HG02642 (cell line): Measurements from ENCODE around the gene RANGRF.
"Not testable (repeated sequence)": the region's sequence is repeated elsewhere in the genome, so short reads cannot be mapped to it uniquely, and the experiment has no call there.

Experiments used
- ATAC-seq: cut with Tn5 transposase; IDR thresholded peaks from one replicate; pipeline ENCODE4 v1.9.1; 2021; ENCODE audit warnings: mild to moderate bottlenecking; ENCODE audit not compliant: unreplicated experiment, poor library complexity

The RANGRF gene, protein sequence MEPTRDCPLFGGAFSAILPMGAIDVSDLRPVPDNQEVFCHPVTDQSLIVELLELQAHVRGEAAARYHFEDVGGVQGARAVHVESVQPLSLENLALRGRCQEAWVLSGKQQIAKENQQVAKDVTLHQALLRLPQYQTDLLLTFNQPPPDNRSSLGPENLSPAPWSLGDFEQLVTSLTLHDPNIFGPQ

DNA sequence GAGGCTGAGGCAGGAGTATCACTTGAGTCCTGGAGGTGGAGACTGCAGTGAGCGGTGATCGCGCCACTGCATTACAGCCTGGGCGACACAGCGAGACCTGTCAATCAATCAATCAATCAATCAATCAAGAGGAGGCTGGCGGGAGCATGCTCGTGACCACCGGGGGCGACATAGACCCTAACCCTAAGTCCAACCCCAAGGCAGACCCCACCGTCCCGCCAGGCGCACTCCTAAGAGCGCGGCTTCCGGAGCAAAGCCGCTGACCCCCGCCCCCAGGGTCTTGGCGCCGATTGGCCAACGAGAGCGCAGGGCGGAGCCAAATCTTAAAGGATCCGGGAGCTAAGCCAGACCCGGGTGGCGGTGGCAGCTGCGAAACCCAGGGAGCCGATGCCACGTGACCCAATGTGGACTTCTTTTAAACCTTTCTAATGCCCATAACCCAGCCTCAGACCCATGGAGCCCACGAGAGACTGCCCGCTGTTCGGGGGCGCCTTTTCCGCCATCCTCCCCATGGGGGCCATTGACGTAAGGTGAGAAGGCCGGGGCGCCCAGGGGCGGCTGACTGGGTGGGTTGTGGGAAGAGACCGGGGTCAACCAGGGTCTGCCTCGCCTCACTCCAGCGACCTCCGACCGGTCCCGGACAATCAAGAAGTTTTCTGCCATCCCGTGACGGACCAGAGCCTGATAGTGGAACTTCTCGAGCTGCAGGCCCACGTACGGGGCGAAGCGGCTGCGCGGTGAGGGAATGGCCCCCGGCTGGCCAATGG is at the start of gene RANGRF:
Gene RANGRF (plus strand): TSS at position 335 of the 767 bp plus-strand sequence. CDS start 119 bp downstream, at position 454.
- peak; percentile 88 for ATAC-seq

DNA sequence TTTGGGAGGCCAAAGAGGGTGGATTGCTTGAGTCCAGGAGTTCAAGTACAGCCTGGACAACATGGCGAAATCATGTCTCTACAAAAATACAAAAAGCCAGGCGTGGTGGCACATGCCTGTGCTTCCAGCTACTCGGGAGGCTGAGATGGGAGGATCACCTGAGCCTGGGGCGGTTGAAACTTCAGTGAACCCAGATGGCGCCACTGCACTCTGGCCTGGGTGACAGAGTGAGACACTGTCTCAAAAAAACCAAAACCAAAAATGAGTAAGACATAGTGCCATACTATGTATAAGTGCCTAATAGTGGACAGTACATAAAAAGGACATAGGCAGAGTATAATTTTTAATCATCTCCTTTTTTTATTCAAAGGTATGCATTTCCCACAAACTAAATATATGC is 44.6 kb upstream of the RANGRF start:
- no peak for ATAC-seq

DNA sequence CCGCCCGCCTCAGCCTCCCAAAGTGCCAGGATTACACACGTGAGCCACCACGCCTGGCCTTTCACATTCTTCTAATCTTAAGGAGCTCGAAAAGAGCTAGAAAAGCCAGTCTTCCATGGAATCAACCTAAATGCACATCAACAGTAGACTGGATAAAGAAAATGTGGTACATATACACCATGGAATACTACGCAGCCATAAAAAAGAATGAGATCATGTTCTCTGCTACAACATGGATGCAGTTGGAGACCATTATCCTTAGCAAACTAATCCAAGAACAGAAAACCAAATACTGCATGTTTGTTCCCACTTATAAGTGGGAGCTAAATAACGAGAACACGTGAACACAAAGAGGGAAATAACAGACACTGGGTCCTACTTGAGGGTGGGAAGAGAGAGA is 43.7 kb upstream of the RANGRF start:
- no peak for ATAC-seq

DNA sequence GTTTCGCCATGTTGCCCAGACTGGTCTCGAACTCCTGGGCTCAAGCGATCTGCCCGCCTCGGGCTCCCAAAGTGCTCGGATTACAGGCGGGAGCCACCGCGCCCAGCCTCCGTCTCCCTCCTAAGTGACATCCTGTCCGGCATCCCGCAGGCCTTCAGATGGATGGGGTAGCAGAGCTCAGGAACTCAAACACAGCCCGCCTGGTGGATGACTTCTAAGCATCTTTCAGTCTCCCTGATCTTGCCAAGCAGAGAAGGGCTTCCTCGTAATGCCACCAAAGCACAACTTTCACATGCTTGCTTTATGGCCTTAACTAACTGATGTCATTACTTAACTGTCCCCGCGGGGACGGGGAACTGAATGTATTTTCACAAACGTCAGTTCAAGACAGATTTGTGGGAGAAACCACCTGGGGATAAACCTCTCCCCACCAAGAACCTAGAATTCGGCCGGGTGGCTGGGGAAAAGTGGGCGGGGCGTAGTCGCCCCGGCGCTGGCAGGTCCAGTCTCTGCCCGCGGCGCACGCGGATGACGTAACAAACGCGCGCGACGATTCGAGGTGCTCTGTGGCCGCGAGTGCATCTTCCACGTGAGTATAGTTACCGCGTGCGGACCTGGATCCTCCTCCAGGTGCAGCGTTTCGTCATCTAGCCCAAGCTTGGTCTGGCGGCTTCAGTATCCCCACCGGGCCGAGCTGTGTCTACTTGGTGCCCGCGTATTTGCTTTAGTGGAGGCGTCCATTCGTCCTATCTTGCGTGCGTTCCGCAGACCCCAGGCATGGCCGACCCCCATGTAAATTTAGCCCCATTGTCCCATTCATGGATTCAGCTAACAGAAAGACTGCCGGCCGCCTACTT is 39.5 kb upstream of the RANGRF start, which contains the start of gene PFAS:
Gene PFAS (plus strand): TSS at position 539 of the 857 bp plus-strand sequence. CDS start 4,649 bp downstream, outside the sequence.
- ATAC-seq, result peak; percentile 58

DNA sequence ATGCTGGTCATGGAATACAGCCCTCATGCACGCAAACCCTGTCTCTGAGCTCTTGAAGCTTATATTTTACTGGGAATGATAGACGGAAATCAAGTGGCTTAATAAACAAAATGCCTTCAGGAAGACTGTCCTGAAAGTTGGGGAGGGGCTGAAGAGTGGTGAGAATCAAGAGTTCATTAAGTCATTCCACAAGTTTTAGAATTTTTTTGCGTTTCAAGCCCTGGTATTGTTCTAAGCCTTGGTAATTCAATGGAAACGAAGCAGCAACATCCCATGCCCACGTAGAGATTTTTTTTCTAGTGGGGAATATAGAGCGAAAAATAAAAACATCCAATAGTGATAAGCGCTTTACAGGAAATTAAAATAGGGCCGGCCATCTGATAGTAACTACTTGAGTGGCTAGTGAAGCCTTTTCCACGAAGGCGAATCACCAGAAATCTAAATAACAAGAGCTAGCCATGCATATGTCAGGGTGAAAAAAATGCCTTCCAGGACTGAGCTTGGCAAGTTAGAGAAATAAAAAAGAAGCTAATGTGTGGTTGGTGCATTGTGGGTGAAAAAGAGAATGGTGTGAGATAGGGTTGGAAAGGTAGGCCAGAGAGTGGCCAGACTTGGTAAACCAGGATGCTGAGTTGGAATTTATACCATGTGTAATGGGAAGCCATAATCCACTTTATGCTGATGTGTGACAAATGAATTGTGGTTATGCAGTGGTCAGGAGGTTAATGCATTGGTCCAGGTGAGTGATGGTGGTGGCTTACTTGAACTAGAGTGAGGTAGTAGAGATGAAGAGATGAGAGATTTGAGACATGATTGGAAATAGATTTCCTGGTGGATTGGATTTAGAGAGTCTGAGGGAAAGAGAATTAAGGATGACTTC is 38.6 kb upstream of the RANGRF start:
- no peak for ATAC-seq

DNA sequence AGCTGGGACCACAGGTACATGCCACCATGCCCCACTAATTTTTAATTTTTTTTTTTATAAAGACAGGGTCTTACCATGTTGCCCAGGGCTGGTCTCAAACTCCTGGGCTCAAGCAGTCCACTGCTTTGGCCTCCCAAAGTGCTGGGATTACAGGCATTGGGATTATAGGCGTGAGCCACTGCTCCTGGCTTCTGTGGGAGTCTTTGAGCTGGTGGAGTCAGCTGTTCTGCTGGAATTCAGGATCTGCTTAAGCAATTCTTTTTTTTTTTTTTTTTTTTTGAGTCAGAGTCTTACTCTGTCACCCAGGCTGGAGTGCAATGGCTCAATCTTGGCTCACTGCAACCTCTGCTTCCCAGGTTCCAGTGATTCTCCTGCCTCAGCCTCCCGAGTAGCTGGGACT is 37.1 kb upstream of the RANGRF start:
- ATAC-seq, result not testable (repeated sequence)

DNA sequence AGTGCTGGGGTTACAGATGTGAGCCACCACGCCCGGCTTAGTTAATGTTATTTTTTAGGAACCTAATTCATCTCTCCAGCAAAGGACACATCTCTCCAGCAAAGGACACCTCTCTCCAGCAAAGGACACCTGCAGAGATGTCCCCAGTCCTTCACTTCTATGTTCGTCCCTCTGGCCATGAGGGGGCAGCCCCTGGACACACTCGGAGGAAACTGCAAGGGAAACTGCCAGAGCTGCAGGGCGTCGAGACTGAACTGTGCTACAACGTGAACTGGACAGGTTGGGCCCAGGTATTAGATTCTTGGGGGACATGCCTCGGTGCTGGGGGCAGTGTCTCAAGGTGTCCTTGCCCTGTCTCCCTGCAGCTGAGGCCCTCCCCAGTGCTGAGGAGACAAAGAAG is 34.7 kb upstream of the RANGRF start:
- ATAC-seq, result no peak

DNA sequence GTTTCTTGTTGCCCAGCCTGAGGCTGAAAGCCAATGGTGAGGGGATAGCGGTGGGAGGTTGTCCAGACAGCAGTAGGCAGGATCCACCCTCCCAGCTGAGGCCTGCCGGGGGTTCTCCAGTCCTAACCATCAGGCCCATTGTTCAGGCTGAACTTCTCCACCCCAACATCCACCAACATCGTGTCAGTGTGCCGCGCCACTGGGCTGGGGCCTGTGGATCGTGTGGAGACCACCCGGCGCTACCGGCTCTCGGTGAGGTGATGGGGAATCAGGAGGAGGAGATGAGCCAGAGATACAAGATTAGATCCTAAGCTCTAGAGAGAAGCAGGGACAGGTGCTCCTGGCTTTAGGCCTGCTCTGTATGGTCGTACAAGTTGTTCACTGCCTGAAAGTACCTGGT is 33.6 kb upstream of the RANGRF start:
- ATAC-seq, result no peak

DNA sequence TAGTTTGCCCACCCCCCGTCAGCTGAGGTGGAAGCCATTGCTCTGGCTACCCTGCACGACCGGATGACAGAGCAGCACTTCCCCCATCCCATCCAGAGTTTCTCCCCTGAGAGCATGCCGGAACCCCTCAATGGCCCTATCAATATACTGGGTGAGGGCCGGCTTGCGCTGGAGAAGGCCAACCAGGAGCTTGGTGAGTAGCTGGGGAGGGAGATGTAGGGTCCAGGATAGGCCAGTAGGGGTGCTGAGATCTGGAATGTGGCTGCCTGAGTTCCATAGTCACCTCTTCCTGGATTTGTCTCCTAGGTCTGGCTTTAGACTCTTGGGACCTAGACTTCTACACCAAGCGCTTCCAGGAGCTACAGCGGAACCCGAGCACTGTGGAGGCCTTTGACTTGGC is 33.0 kb upstream of the RANGRF start:
- no peak for ATAC-seq

DNA sequence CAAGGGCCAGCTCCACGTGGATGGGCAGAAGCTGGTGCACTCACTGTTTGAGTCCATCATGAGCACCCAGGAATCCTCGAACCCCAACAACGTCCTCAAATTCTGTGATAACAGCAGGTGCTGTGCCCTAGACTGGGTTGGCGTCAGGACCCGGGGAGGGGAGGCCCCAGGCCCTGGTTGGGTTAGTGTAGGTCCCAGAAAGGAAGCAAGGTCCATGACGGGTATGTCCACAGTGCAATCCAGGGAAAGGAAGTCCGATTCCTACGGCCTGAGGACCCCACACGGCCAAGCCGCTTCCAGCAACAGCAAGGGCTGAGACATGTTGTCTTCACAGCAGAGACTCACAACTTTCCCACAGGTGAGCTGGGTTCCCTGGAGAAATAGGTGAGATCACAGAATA is 32.2 kb upstream of the RANGRF start:
- ATAC-seq, result no peak

DNA sequence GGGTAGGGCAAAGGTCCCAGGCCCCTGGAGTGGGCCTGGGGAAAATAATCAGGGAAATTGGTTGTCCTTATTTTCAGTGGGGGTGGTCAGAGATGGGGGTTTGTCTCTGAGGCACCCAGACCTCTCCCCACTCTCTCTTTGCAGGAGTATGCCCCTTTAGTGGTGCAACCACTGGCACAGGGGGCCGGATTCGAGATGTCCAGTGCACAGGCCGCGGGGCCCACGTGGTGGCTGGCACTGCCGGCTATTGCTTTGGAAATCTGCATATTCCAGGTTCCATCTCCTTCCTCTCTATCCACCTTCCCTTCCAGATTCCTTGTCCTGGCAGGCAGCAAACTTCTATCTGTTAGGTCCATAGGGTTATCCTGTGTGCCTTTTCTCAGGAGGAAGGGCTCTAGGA is 31.8 kb upstream of the RANGRF start:
- ATAC-seq, result no peak

DNA sequence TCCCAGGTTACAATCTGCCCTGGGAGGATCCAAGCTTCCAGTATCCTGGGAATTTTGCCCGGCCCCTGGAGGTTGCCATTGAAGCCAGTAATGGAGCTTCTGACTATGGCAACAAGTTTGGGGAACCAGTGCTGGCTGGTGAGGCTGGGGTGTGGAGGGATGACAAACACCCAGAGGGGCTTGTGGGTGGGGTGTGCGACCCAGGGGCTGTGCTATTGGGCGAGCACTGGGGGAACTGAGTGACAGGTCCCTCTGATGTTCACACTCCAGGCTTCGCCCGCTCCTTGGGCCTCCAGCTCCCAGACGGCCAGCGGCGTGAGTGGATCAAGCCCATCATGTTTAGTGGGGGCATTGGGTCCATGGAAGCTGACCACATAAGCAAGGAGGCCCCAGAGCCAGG is 30.7 kb upstream of the RANGRF start:
- no peak for ATAC-seq

DNA sequence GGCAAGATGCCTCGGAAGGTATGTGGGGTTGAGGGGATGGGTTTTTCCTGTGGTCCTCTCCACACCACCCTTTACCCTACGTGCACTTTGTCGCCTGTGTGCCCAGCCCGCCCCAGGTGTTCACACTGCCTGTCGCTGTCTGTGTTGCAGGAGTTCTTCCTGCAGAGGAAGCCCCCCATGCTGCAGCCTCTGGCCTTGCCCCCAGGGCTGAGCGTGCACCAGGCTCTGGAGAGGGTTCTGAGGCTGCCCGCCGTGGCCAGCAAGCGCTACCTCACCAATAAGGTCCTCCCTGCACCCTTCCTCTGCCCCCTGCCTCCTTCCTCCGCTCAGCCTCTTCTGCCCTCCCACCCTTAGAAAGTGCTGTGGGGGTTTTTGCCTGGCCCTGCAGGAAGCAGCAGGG is 24.1 kb upstream of the RANGRF start:
- ATAC-seq, result no peak

DNA sequence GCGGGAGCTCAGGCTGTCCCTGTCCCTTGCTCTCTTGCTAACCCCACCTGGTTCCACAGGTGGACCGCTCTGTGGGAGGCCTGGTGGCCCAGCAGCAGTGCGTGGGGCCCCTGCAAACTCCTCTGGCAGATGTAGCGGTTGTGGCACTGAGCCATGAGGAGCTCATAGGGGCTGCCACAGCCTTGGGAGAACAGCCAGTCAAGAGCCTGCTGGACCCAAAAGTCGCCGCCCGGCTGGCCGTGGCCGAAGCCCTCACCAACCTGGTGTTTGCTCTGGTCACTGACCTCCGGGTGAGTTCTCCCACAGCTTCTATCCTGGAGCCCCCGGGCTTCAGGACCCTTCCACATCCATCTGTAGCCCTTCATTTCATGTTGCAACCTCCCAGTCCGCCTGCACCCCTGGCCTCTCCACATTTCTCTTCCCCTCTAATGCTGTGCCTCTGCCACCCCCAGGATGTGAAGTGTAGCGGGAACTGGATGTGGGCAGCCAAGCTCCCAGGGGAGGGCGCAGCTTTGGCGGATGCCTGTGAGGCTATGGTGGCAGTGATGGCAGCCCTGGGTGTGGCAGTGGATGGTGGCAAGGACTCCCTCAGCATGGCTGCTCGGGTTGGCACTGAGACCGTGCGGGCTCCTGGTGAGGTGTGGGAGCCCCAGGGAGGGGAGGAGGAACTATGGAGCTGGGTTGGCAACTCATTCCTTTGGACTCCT is 23.5 kb upstream of the RANGRF start:
- ATAC-seq, result no peak

DNA sequence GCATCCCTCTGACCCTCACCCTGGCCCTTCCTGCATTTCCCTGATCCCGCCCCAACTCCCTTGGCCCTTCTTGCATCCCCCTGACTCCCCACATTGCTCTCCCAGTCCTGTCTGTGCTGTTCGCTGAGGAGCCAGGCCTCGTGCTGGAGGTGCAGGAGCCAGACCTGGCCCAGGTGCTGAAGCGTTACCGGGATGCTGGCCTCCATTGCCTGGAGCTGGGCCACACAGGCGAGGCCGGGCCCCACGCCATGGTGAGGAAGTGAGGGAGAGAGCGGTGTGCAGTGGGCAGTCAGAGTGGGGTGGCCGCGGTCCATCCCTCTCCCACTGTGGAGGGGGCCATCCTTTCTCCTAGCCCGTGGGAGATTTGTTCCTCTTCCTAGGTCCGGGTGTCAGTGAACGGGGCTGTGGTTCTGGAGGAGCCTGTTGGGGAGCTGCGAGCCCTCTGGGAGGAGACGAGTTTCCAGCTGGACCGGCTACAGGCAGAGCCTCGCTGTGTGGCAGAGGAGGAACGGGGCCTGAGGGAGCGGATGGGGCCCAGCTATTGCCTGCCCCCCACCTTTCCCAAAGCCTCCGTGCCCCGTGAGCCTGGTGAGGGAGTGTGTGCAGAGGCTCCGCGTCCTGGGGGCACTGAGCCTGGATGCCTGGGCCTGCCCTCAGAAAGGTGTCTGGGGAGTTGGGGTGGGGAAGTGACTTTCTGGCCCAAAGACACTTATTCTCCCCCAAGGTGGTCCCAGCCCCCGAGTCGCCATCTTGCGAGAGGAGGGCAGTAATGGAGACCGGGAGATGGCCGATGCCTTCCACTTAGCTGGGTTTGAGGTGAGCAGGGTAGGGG is 21.6 kb upstream of the RANGRF start:
- ATAC-seq, result no peak

DNA sequence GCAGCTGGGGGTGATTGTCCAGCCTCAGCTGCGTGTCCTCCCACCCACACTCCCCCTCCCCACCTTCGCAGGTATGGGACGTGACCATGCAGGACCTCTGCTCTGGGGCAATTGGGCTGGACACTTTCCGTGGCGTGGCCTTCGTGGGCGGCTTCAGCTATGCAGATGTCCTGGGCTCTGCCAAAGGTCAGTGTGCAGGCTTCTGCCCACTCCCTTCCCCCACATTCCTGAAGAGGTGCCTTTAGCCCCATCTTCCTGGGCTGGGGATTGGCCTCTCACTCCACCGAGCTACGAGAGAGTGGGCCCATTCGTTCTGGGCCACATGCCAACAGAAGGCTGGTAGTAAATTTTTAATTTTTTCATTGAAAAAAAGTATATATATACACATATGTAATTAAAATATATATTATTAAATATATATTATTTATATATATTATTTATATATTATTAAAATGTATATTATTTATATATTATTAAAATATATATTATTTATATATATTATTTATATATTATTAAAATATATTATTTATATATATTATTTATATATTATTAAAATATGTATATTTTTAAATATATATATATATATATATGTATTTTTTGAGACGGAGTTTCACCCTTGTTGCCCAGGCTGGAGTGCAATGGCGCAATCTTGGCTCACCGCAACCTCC is 20.9 kb upstream of the RANGRF start:
- no peak for ATAC-seq

DNA sequence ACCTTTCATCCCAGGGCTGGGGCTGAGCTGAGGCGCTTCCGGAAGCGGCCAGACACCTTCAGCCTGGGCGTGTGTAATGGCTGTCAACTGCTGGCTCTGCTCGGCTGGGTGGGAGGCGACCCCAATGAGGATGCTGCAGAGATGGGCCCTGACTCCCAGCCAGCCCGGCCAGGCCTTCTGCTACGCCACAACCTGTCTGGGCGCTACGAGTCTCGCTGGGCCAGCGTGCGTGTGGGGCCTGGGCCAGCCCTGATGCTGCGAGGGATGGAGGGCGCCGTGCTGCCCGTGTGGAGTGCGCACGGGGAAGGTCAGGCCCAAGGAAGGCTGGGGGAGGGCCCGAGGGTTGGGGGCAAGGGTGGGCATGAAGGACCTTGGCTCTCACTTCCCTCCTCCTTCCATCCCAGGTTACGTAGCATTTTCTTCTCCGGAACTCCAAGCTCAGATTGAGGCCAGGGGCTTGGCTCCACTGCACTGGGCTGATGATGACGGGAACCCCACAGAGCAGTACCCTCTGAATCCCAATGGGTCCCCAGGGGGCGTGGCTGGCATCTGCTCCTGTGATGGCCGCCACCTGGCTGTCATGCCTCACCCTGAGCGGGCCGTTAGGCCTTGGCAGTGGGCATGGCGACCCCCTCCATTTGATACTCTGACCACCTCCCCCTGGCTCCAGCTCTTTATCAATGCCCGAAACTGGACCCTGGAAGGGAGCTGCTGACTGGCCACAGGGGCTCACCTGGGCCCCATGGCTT is 19.7 kb upstream of the RANGRF start:
- ATAC-seq, result no peak
